Neuronal stem cell (in vitro differentiated cells): ENCODE results near the gene UCHL5.

Experiments
- DNase-seq: peaks from one replicate; pipeline ENCODE4 v3.0.0-alpha.2; 2013; ENCODE audit warnings: low spot score
- H2AFZ ChIP-seq: one replicate; pipeline ENCODE4 v1.6.1; 2013; ENCODE audit warnings: mild to moderate bottlenecking, low read length, inconsistent platforms
- H2AK5ac ChIP-seq: 2 replicates; pipeline ENCODE4 v1.6.1; 2013; ENCODE audit warnings: low read depth, mild to moderate bottlenecking, inconsistent platforms, low read length, moderate library complexity, mixed read lengths
- H2BK120ac ChIP-seq: 2 replicates; pipeline ENCODE4 v1.6.1; 2013; ENCODE audit warnings: low read depth, mild to moderate bottlenecking, inconsistent platforms, low read length, moderate library complexity, mixed read lengths
- H2BK12ac ChIP-seq: one replicate; pipeline ENCODE4 v1.6.1; 2013; ENCODE audit warnings: low read length, inconsistent platforms
- H2BK15ac ChIP-seq: 2 replicates; pipeline ENCODE4 v1.6.1; 2013; ENCODE audit warnings: mild to moderate bottlenecking, low read length, inconsistent platforms, mixed read lengths
- H2BK5ac ChIP-seq: one replicate; pipeline ENCODE4 v1.6.1; 2013; ENCODE audit warnings: inconsistent platforms, mild to moderate bottlenecking, low read length, moderate library complexity
- H3K14ac ChIP-seq: one replicate; pipeline ENCODE4 v1.6.1; 2013; ENCODE audit warnings: low read length, inconsistent platforms
- H3K18ac ChIP-seq: 2 replicates; pipeline ENCODE4 v1.6.1; 2013; ENCODE audit warnings: low read length, inconsistent platforms
- H3K23ac ChIP-seq: 2 replicates; pipeline ENCODE4 v1.6.1; 2013; ENCODE audit warnings: low read depth, mild to moderate bottlenecking, mixed read lengths, low read length, inconsistent platforms; ENCODE audit not compliant: poor library complexity
- H3K27ac ChIP-seq: replicated peaks from 3 replicates; pipeline ENCODE4 v1.5.1; 2013; ENCODE audit warnings: low read length, inconsistent platforms
- H3K27me3 ChIP-seq, 3 experiments: 2 replicates each; pipeline ENCODE4 v1.6.1; 2013; ENCODE audit warnings: low read length in 3 of 3, mild to moderate bottlenecking in 2 of 3, inconsistent platforms in 1 of 3, low read depth in 1 of 3, mixed read lengths in 1 of 3, moderate library complexity in 1 of 3; ENCODE audit not compliant: control insufficient read depth in 3 of 3, insufficient read depth in 3 of 3
- H3K36me3 ChIP-seq, 2 donors: replicated peaks in 1 of 2; 2 replicates each; pipeline ENCODE4 v1.6.1; 2013; ENCODE audit warnings: low read length in 2 of 2; ENCODE audit not compliant: control insufficient read depth in 2 of 2, insufficient read depth in 2 of 2
- H3K4ac ChIP-seq: 2 replicates; pipeline ENCODE4 v1.6.1; 2013; ENCODE audit warnings: inconsistent platforms, mild to moderate bottlenecking, low read length, moderate library complexity
- H3K4me1 ChIP-seq, 2 donors: 1 replicate in 1 of 2; 2 replicates in 1 of 2; pipeline ENCODE4 v1.6.1; 2013; ENCODE audit warnings: low read length in 2 of 2, low read depth in 1 of 2; ENCODE audit not compliant: control insufficient read depth in 2 of 2, insufficient read depth in 1 of 2
- H3K4me2 ChIP-seq: one replicate; pipeline ENCODE4 v1.6.1; 2013; ENCODE audit warnings: mild to moderate bottlenecking, low read length, inconsistent platforms; ENCODE audit not compliant: insufficient read depth, poor library complexity, severe bottlenecking
- H3K4me3 ChIP-seq, 2 donors: 2 replicates each; pipeline ENCODE4 v1.5.1; 2013; ENCODE audit warnings: low read length in 2 of 2, mild to moderate bottlenecking in 2 of 2, inconsistent platforms in 1 of 2, moderate library complexity in 1 of 2
- H3K79me1 ChIP-seq: one replicate; pipeline ENCODE4 v1.6.1; 2013; ENCODE audit warnings: low read depth, mild to moderate bottlenecking, inconsistent platforms, low read length, moderate library complexity
- H3K9ac ChIP-seq: one replicate; pipeline ENCODE4 v1.6.1; 2013; ENCODE audit warnings: mild to moderate bottlenecking, low read depth, low read length, inconsistent platforms; ENCODE audit not compliant: poor library complexity
- H3K9me3 ChIP-seq, 2 donors: replicated peaks in 1 of 2; 2 replicates each; pipeline versions ENCODE3 to v1.6.1; 2013; ENCODE audit warnings: low read length in 2 of 2, mild to moderate bottlenecking in 2 of 2, inconsistent platforms in 1 of 2, low read depth in 1 of 2, mixed read lengths in 1 of 2, moderate library complexity in 1 of 2; ENCODE audit not compliant: control insufficient read depth in 2 of 2, insufficient read depth in 1 of 2
- H4K8ac ChIP-seq: one replicate; pipeline ENCODE4 v1.6.1; 2013; ENCODE audit warnings: low read depth, mild to moderate bottlenecking, inconsistent platforms, low read length, moderate library complexity
- H4K91ac ChIP-seq: one replicate; pipeline ENCODE4 v1.6.1; 2013; ENCODE audit warnings: low read length, low read depth, mild to moderate bottlenecking, inconsistent platforms; ENCODE audit not compliant: poor library complexity
- WGBS, 2 donors: extraction: QIAGEN DNeasy Blood & Tissue Kit; methylation state at CpG; one replicate each; pipeline ENCODE4 v1.1.7; 2013; ENCODE audit warnings: missing lambda C conversion rate in 2 of 2, mixed read lengths in 1 of 2; ENCODE audit not compliant: insufficient read length in 2 of 2, insufficient replicate concordance in 1 of 2; ENCODE audit errors: extremely low coverage in 2 of 2; 5-methylcytosine and 5-hydroxymethylcytosine counted together

The UCHL5 gene

DNA sequence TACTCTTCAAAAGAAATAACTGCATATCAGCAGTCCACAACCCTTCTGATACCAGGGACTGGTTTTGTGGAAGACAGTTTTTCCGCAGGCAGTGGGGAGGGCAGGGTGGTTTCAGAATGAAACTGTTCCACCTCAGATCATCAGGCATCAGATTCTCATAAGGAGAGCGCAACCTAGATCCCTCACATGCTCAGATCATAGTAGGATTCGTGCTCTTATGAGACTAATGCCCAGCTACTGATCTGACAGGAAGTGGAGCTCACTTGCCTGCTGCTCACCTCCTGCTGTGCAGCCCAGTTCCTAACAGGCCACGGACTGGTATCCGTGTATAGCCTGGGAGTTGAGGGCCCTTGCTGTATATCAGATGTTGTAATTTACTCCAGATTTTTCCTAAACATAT, 11.8 kb upstream of the UCHL5 start:
- peaks cover 5% of the 10 kb centered on the region for H3K79me1 ChIP-seq
- no peak overlapping the region for H3K9ac ChIP-seq
- WGBS, 2 donors = no CpG with 5 or more reads among the region's 5 CpGs

DNA sequence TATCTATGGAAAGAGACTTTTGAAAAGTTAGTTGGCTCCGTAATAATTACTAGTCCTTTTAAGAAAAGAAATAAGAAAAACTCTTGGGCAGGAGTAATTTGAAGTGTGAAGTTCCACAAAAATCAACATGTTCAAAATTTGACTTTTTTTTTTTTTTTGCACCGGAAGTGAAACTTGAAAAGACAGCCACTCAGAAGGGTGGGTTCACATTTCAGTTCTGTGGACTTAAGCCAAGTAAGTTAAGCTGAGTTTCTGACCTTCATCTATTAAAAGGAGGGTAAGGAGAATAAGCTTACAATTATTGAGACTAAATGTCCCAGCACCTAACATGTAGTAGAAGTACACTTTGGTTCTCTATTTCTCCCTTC, 11.2 kb upstream of the UCHL5 start:
- DNase-seq = no peak
- WGBS, 2 donors = no CpG with 5 or more reads among the region's 2 CpGs

More for the DNA sequence above, 11.8 kb upstream of the UCHL5 start:
- no peak overlapping the region for H3K18ac ChIP-seq
- H3K4me1 ChIP-seq = peaks cover 0 to 3% of the 10 kb centered on the region in 2 donors
- H3K9me3 ChIP-seq = no peaks in the 10 kb centered on the region
- H4K91ac ChIP-seq = no peak overlapping the region
- peaks cover 4 to 56% of the 10 kb centered on the region in 2 donors for H3K36me3 ChIP-seq
- no peak overlapping the region for H3K27ac ChIP-seq
- H2BK5ac ChIP-seq = no peak overlapping the region
- no peak overlapping the region for H4K8ac ChIP-seq
- H3K4me3 ChIP-seq = no peak overlapping the region
- H3K23ac ChIP-seq = no peak overlapping the region
- no peak overlapping the region for H2AFZ ChIP-seq
- H2BK12ac ChIP-seq = no peak overlapping the region
- no peak overlapping the region for H3K14ac ChIP-seq
- no peak overlapping the region for H2AK5ac ChIP-seq
- H2BK15ac ChIP-seq = no peak overlapping the region
- no peak for DNase-seq
- H3K4me2 ChIP-seq = no peak overlapping the region
- no peak overlapping the region for H3K4ac ChIP-seq
- H2BK120ac ChIP-seq = no peak overlapping the region
- H3K27me3 ChIP-seq = no peaks in the 10 kb centered on the region

DNA sequence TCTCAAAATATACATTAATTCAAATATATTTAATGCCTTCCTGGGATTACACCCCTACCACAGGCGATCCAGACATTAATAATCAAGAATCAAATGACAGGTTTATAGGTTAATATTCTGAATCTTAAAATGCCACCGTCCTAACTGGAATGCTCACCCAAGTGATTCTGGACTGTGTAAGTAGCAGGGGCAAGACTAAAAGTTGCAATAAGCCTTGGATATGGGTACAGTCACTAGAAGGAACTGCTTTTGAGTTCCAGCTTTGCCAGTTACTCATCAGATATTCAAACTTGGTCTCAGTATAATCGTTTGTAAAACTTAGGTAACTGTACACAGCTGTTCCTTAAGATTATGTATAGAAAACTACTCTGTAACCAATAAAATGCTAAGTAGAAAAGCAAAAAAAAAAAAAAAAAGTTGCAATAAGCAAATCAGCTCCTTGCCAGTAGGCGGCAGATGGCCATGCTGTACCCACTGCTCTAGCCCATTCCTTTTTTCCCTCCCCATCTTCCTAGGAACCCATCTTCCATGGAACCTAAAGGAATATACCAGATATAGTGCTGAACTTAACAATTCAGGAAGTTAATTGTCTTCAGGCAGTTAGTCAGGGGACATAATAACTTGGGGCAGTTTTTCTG, 10.7 kb upstream of the UCHL5 start:
- Histone ChIP-seq H3K9me3 (no peaks in the 10 kb centered on the region), H4K91ac (no peak overlapping the region), H3K14ac (no peak overlapping the region), H3K4me1 (peaks cover 0 to 3% of the 10 kb centered on the region in 2 donors), H4K8ac (no peak overlapping the region), H3K23ac (no peak overlapping the region), H3K27me3 (no peaks in the 10 kb centered on the region), H3K9ac (no peak overlapping the region), H3K4me2 (no peak overlapping the region), H3K36me3 (peaks cover 4 to 47% of the 10 kb centered on the region in 2 donors), H2BK5ac (no peak overlapping the region), H2BK12ac (no peak overlapping the region), H3K4ac (no peak overlapping the region), H2AK5ac (no peak overlapping the region), H2AFZ (no peak overlapping the region), H3K27ac (no peak overlapping the region), H3K79me1 (peaks cover 5% of the 10 kb centered on the region), H3K4me3 (no peak overlapping the region), H2BK120ac (no peak overlapping the region), H2BK15ac (no peak overlapping the region), H3K18ac (no peak overlapping the region)
- WGBS, 2 donors = no CpG with 5 or more reads among the region's 4 CpGs
- no peak for DNase-seq

More for the DNA sequence above, 11.2 kb upstream of the UCHL5 start:
- Histone ChIP-seq H4K8ac (no peak overlapping the region), H3K4me1 (peaks cover 0 to 3% of the 10 kb centered on the region in 2 donors), H2AFZ (no peak overlapping the region), H3K4ac (no peak overlapping the region), H3K27me3 (no peaks in the 10 kb centered on the region), H3K9me3 (no peaks in the 10 kb centered on the region), H3K27ac (no peak overlapping the region), H2BK120ac (no peak overlapping the region), H3K4me2 (no peak overlapping the region), H4K91ac (no peak overlapping the region), H2BK5ac (no peak overlapping the region), H3K18ac (no peak overlapping the region), H3K23ac (no peak overlapping the region), H3K4me3 (no peak overlapping the region), H2BK15ac (no peak overlapping the region), H3K9ac (no peak overlapping the region), H2AK5ac (no peak overlapping the region), H3K79me1 (peaks cover 5% of the 10 kb centered on the region), H3K36me3 (peaks cover 4 to 50% of the 10 kb centered on the region in 2 donors), H3K14ac (no peak overlapping the region), H2BK12ac (no peak overlapping the region)

DNA sequence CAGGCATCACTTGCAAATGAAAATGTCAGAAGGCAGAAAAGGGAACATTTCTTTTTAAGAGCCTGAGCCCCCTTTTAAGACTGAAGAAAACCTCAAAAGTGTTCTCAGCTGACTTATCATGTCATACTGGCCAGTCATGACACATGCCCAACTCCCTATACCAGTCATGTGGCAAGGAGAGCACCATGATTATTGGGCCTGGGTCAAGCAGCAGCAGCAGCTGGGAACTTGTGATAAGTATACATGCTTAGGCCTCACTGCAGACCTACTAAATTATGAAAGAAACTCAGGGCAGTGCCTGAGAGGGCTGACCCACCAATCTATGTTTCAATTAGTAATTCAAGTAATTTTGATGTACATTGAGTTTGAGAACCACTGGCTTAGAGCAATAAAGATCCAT, 8.9 kb upstream of the UCHL5 start:
- Histone ChIP-seq H3K4ac (no peak overlapping the region), H4K91ac (no peak overlapping the region), H3K4me3 (no peak overlapping the region), H3K79me1 (peaks cover 3% of the 10 kb centered on the region), H2BK15ac (no peak overlapping the region), H2AK5ac (no peak overlapping the region), H3K9me3 (peaks cover 0 to 1% of the 10 kb centered on the region in 2 donors), H3K4me1 (peaks cover 0 to 3% of the 10 kb centered on the region in 2 donors), H2AFZ (no peak overlapping the region), H3K9ac (no peak overlapping the region), H3K14ac (no peak overlapping the region), H3K18ac (no peak overlapping the region), H3K4me2 (no peak overlapping the region), H3K23ac (no peak overlapping the region), H2BK12ac (no peak overlapping the region), H3K27ac (no peak overlapping the region), H4K8ac (no peak overlapping the region), H3K36me3 (peaks cover 3 to 41% of the 10 kb centered on the region in 2 donors), H3K27me3 (no peaks in the 10 kb centered on the region), H2BK5ac (no peak overlapping the region), H2BK120ac (no peak overlapping the region)
- DNase-seq = no peak
